Endothelial cell of umbilical vein (primary cell): ENCODE data around the gene FSIP1. TPM values are rescaled to one million over a fixed set of nuclear protein-coding genes. Genes with fewer than 3 reads are reported as not detected.

Source experiments
- BruUV-seq: library from RNA; stranded (reverse); fragments of 400-500 nt; replicated peaks from 2 replicates; lab custom pipeline; 2021; lab: Mats Ljungman, UMichigan
- CTCF ChIA-PET: fragments of 300-600, 350-600 bp; sonication (Branson Sonifier 250); formaldehyde crosslinking; loops from one replicate; lab custom pipeline; 2021; ENCODE audit warnings: antibody characterized with exemption, inconsistent platforms; lab: Charles Lee
- POLR2A ChIA-PET: fragments of 300-600, 350-600 bp; sonication (Branson Sonifier 250); formaldehyde crosslinking; loops from one replicate; lab custom pipeline; 2021; ENCODE audit warnings: antibody characterized with exemption, inconsistent platforms; lab: Charles Lee
- DNase-seq: peaks from one replicate; pipeline ENCODE4 v3.0.0-alpha.2; 2011; ENCODE audit warnings: low read depth, low spot score
- FAIRE-seq: peaks from 2 replicates; lab custom pipeline; 2011; peaks lifted over from hg19 to GRCh38; lab: Jason Lieb, UNC
- H2AFZ ChIP-seq: 2 replicates; pipeline ENCODE4 v1.6.0; 2012; ENCODE audit warnings: low read depth, low read length, control low read depth, inconsistent platforms
- H3K27ac ChIP-seq: 2 replicates; pipeline ENCODE4 v1.5.1; 2011; ENCODE audit warnings: low read depth, mild to moderate bottlenecking, control low read depth, low read length, moderate library complexity; ENCODE audit not compliant: insufficient read depth
- H3K27me3 ChIP-seq, 2 experiments: 2 replicates each; pipeline versions ENCODE4 v1.6.0 to v1.6.1; 2011; ENCODE audit warnings: low read length in 2 of 2, mixed read lengths in 1 of 2; ENCODE audit not compliant: control insufficient read depth in 2 of 2, insufficient read depth in 2 of 2
- H3K36me3 ChIP-seq, 2 experiments: 2 replicates in 1 of 2; 3 replicates in 1 of 2; pipeline ENCODE4 v1.5.1; 2011; ENCODE audit warnings: low read length in 2 of 2, mild to moderate bottlenecking in 1 of 2, moderate library complexity in 1 of 2; ENCODE audit not compliant: control insufficient read depth in 2 of 2, insufficient read depth in 2 of 2; ENCODE audit errors: extremely low read depth in 1 of 2
- H3K4me1 ChIP-seq: 3 replicates; pipeline ENCODE4 v1.5.1; 2011; ENCODE audit warnings: mild to moderate bottlenecking, low read length; ENCODE audit not compliant: control insufficient read depth, insufficient read depth; ENCODE audit errors: extremely low read depth
- H3K4me2 ChIP-seq: 2 replicates; pipeline ENCODE4 v1.6.1; 2011; ENCODE audit warnings: low read length, control low read depth, mixed read lengths; ENCODE audit not compliant: insufficient read depth
- H3K4me3 ChIP-seq, 3 experiments: fragments of 200-600 bp in 1 of 3; sonication (generic), shearing (Covaris generic) in 1 of 3; replicated peaks in 1 of 3; 2 replicates each; pipeline ENCODE4 v1.5.1; 2011 to 2016; ENCODE audit warnings: control low read depth in 3 of 3, low read length in 3 of 3, mild to moderate bottlenecking in 2 of 3, inconsistent platforms in 1 of 3, low read depth in 1 of 3, moderate library complexity in 1 of 3; ENCODE audit not compliant: insufficient read depth in 1 of 3
- H3K79me2 ChIP-seq: 2 replicates; pipeline ENCODE4 v1.6.0; 2012; ENCODE audit warnings: low read length, inconsistent platforms; ENCODE audit not compliant: control insufficient read depth, insufficient read depth
- H3K9ac ChIP-seq: replicated peaks from 2 replicates; pipeline ENCODE3; 2011; ENCODE audit warnings: low read length, control low read depth; ENCODE audit not compliant: insufficient read depth; ENCODE audit errors: extremely low read depth
- H3K9me1 ChIP-seq: replicated peaks from 3 replicates; pipeline ENCODE4 v1.6.0; 2011; ENCODE audit warnings: mild to moderate bottlenecking, low read length; ENCODE audit not compliant: control insufficient read depth, insufficient read depth; ENCODE audit errors: extremely low read depth
- H3K9me3 ChIP-seq: replicated peaks from 2 replicates; pipeline ENCODE4 v1.5.1; 2012; ENCODE audit warnings: low read length, inconsistent platforms; ENCODE audit not compliant: control insufficient read depth, insufficient read depth
- H4K20me1 ChIP-seq: replicated peaks from 2 replicates; pipeline ENCODE3; 2011; ENCODE audit warnings: mild to moderate bottlenecking, low read length; ENCODE audit not compliant: control insufficient read depth, insufficient read depth; ENCODE audit errors: extremely low read depth
- CTCF ChIP-seq, 2 donors: IDR thresholded peaks; 1 replicate in 1 of 2; 2 replicates in 1 of 2; pipeline ENCODE4 v1.5.1; 2011; ENCODE audit warnings: low read length in 2 of 2, mild to moderate bottlenecking in 2 of 2, moderate library complexity in 2 of 2, control low read depth in 1 of 2, inconsistent platforms in 1 of 2, low read depth in 1 of 2; ENCODE audit not compliant: insufficient read depth in 1 of 2; ENCODE audit errors: extremely low read depth in 1 of 2
- EZH2 ChIP-seq: IDR thresholded peaks from 2 replicates; pipeline ENCODE4 v1.6.1; 2012; ENCODE audit warnings: borderline replicate concordance, low read depth, mild to moderate bottlenecking, moderate library complexity, low read length, inconsistent platforms; ENCODE audit not compliant: severe bottlenecking
- FOS ChIP-seq: IDR thresholded peaks from 2 replicates; pipeline ENCODE4 v1.6.1; 2011; ENCODE audit warnings: mild to moderate bottlenecking, low read length, moderate library complexity, borderline replicate concordance; ENCODE audit not compliant: insufficient read depth
- GATA2 ChIP-seq: IDR thresholded peaks from 2 replicates; pipeline ENCODE4 v1.7.0; 2011; ENCODE audit warnings: low read depth, mild to moderate bottlenecking, moderate library complexity, mixed read lengths, low read length; ENCODE audit not compliant: insufficient read length, insufficient read depth
- JUN ChIP-seq: IDR thresholded peaks from 2 replicates; pipeline ENCODE4 v1.6.1; 2011; ENCODE audit warnings: borderline replicate concordance, low read depth; ENCODE audit not compliant: insufficient read length, insufficient read depth
- MYC ChIP-seq: IDR thresholded peaks from one replicate; pipeline ENCODE4 v1.6.1; 2011; ENCODE audit warnings: mild to moderate bottlenecking, low read depth, low read length
- POLR2A ChIP-seq: IDR thresholded peaks from 2 replicates; pipeline ENCODE4 v1.6.1; 2012; ENCODE audit warnings: low read depth, mild to moderate bottlenecking, control low read depth, low read length
- POLR2AphosphoS5 ChIP-seq: IDR thresholded peaks from 2 replicates; pipeline ENCODE4 v1.6.1; 2012; ENCODE audit warnings: low read depth, mild to moderate bottlenecking, control low read depth, low read length, moderate library complexity; ENCODE audit not compliant: insufficient read depth
- dilution Hi-C: fragments of 300-500 bp; cut with MboI; formaldehyde crosslinking; loops from one replicate; pipeline ENCODE4 v1.15.0; 2019; ENCODE audit warnings: low sequenced_read_pairs; ENCODE audit not compliant: extremely low pct_ligation_motif_present
- intact Hi-C: fragments of 100-400 bp; cut with micrococcal nuclease; formaldehyde crosslinking; loops from one replicate; pipeline ENCODE4 v1.10.0; 2022
- polyA plus RNA-seq, 4 experiments: library from polyadenylated mRNA; depleted of rRNA in 3 of 4; stranded (reverse) in 3 of 4; unstranded in 1 of 4; fragments of >200 nt; gene quantifications; 2 replicates each; pipeline versions ENCODE4 v1.2.1 to v1.2.3, GENCODE V29; 2011 to 2012; ENCODE audit warnings: missing spikeins in 1 of 4
- total RNA-seq: library from RNA; stranded (reverse); gene quantifications from 2 replicates; pipeline ENCODE4 v1.2.3, GENCODE V29; 2021
- TF ChIP-seq, protein P1 (sequence below): IDR thresholded peaks from 2 replicates; pipeline ENCODE4 v1.6.1; 2011; ENCODE audit not compliant: insufficient read depth, insufficient read length

The FSIP1 gene
- total and polyA plus RNA-seq, 2 donors (not counting 3 experiments of a cell fraction or from before 2014, with no cell fraction given): 0.23 to 1.1 TPM

DNA sequence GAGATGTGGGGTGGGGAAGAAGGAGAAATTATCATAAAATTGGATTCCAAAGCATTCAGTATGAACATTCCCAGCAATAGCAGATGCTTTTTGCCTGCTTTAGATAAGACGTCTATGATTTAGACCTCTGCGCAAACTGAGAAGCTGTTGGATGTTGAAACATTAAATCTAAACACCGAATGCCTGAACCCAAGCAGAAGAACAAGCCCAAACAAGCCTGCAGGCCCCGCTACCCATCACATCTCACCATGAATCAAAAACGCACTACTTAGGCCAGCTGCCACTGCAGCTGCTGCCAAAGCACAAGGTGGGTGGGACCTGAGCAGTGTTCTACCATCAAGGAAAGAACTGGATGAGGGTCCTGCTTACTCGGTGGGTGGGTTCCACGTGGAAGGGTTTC, 226.2 kb downstream of the FSIP1 start:
- dilution Hi-C loops: no loop called here
- POLR2A ChIA-PET: no interaction called here
- H3K27me3 ChIP-seq: no peaks in the 10 kb centered on the region
- no peaks in the 10 kb centered on the region for H3K36me3 ChIP-seq
- intact Hi-C loops: no loop called here
- no peaks in the 10 kb centered on the region for H3K4me1 ChIP-seq
- no peaks in the 10 kb centered on the region for H4K20me1 ChIP-seq
- no peaks in the 10 kb centered on the region for H3K9me3 ChIP-seq
- no peaks in the 10 kb centered on the region for H3K79me2 ChIP-seq
- DNase-seq (no peak), FAIRE-seq (no peak)
- no peak overlapping the region for H3K9ac ChIP-seq
- TF ChIP-seq JUN (no peak), GATA2 (no peak), CTCF (IDR thresholded peaks at IDR 0.05; ENCODE audit: extremely low read depth in 1 of 2, insufficient read depth in 1 of 2, low read depth in 1 of 2, low read length in 2 of 2) (no peak), EZH2 (no peak), POLR2A (no peak), MYC (no peak), POLR2AphosphoS5 (no peak), FOS (no peak)
- TF ChIP-seq, protein P1, sequence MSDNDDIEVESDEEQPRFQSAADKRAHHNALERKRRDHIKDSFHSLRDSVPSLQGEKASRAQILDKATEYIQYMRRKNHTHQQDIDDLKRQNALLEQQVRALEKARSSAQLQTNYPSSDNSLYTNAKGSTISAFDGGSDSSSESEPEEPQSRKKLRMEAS: no peak
- H3K27ac ChIP-seq: no peak overlapping the region
- no peak overlapping the region for H3K4me2 ChIP-seq
- H2AFZ ChIP-seq: no peak overlapping the region
- no TSS peak for BruUV-seq
- CTCF ChIA-PET: no interaction called here
- no peak overlapping the region for H3K4me3 ChIP-seq
- no peaks in the 10 kb centered on the region for H3K9me1 ChIP-seq
